GM19455 (cell line): ENCODE measurements around the gene ACHE.

Experiments used
- ATAC-seq: cut with Tn5 transposase; IDR thresholded peaks from one replicate; pipeline ENCODE4 v1.9.1; 2021; ENCODE audit not compliant: unreplicated experiment

Gene ACHE

GRCh38 chr7:100896732-100897608 is 1.3 kb upstream of the ACHE start:
- ATAC-seq: no peak

GRCh38 chr7:100895956-100896731 is 456 bp upstream of the ACHE start:
- no peak for ATAC-seq

- no peak for ATAC-seq
These were observed 608 bp downstream of the ACHE start for GRCh38 chr7:100894860-100895700.

- no peak for ATAC-seq
These were observed 1.6 kb downstream of the ACHE start for GRCh38 chr7:100893910-100894721.

GRCh38 chr7:100893318-100893895 is 2.3 kb downstream of the ACHE start:
- ATAC-seq: no peak

GRCh38 chr7:100892364-100893317 is 3.0 kb downstream of the ACHE start:
- ATAC-seq: no peak

GRCh38 chr7:100891568-100892247 is 4.0 kb downstream of the ACHE start:
- no peak for ATAC-seq

GRCh38 chr7:100890653-100891567 is 4.8 kb downstream of the ACHE start:
- ATAC-seq: no peak

GRCh38 chr7:100888988-100889750 is 6.5 kb downstream of the ACHE start, which contains the start of gene UFSP1:
TSS of gene UFSP1 (minus strand) at chr7:100889715. CDS start at chr7:100889271, 444 bp downstream.
- ATAC-seq: peak; percentile 33

GRCh38 chr7:100888291-100888987 is 7.2 kb downstream of the ACHE start:
- ATAC-seq: no peak

- ATAC-seq: peak; percentile 38
These were observed 8.0 kb downstream of the ACHE start for GRCh38 chr7:100887516-100888290.

- no peak for ATAC-seq
These were observed 8.7 kb downstream of the ACHE start for GRCh38 chr7:100886936-100887515.

- no peak for ATAC-seq
These were observed 9.3 kb downstream of the ACHE start for GRCh38 chr7:100886142-100886935.
